ENCODE measurements around the gene LRRC7. TPM values are rescaled to one million over a fixed set of nuclear protein-coding genes. Genes with fewer than 3 reads are reported as not detected.

The LRRC7 gene
- total and polyA plus RNA-seq, 4 experiments from 2014 or later: not detected

- ChIA-PET CTCF (ENCODE audit: partially characterized antibody) (no interaction called here), POLR2A (ENCODE audit: partially characterized antibody) (no interaction called here)
- no peaks in the 10 kb centered on the region for H3K36me3 ChIP-seq (ENCODE audit: insufficient read depth, low read length)
- H3K27ac ChIP-seq (ENCODE audit: low read depth, low read length): no peak overlapping the region
- H3K9me3 Mint-ChIP-seq: peaks cover 0 to 12% (median 2%) of the 10 kb centered on the region in 8 donors
- no peak for DNase-seq
- H3K4me3 ChIP-seq (ENCODE audit: low read length in 2 of 2): no peak overlapping the region
- no peaks in the 10 kb centered on the region for H3K36me3 Mint-ChIP-seq
- no peaks in the 10 kb centered on the region for H3K27me3 ChIP-seq (ENCODE audit: insufficient read depth, low read length)
- intact Hi-C loops (cut with micrococcal nuclease): no loop called here
- no peaks in the 10 kb centered on the region for H3K4me1 ChIP-seq (ENCODE audit: insufficient read depth, low read length)
- no peaks in the 10 kb centered on the region for H3K27me3 Mint-ChIP-seq
- no peaks in the 10 kb centered on the region for H3K9me3 ChIP-seq (ENCODE audit: control insufficient read depth in 1 of 2, low read length in 2 of 2)
- H3K27ac Mint-ChIP-seq: no peak overlapping the region
- no peak overlapping the region for H3K4me3 Mint-ChIP-seq
- H3K4me1 Mint-ChIP-seq: no peaks in the 10 kb centered on the region
These were observed 278.5 kb downstream of the LRRC7 start for GRCh38 chr1:69846267-69846666.

GRCh38 chr1:69847670-69848069 is 279.9 kb downstream of the LRRC7 start:
- DNase-seq: no peak
- H3K27me3 ChIP-seq (ENCODE audit: insufficient read depth, low read length): no peaks in the 10 kb centered on the region
- ChIA-PET CTCF (ENCODE audit: partially characterized antibody) (interaction anchor here (0.6 kb wide), 1 partner anchor 1551 kb away, joined by 3 read pairs; no protein-coding TSS in a partner anchor), POLR2A (ENCODE audit: partially characterized antibody) (no interaction called here)
- no peaks in the 10 kb centered on the region for H3K36me3 Mint-ChIP-seq
- H3K27ac ChIP-seq (ENCODE audit: low read depth, low read length): no peak overlapping the region
- intact Hi-C loops (cut with micrococcal nuclease): no loop called here
- H3K9me3 Mint-ChIP-seq: peaks cover 0 to 12% (median 1%) of the 10 kb centered on the region in 8 donors
- H3K4me3 ChIP-seq (ENCODE audit: low read length in 2 of 2): no peak overlapping the region
- no peaks in the 10 kb centered on the region for H3K4me1 ChIP-seq (ENCODE audit: insufficient read depth, low read length)
- no peaks in the 10 kb centered on the region for H3K4me1 Mint-ChIP-seq
- H3K27me3 Mint-ChIP-seq: no peaks in the 10 kb centered on the region
- no peak overlapping the region for H3K27ac Mint-ChIP-seq
- no peaks in the 10 kb centered on the region for H3K36me3 ChIP-seq (ENCODE audit: insufficient read depth, low read length)
- H3K4me3 Mint-ChIP-seq: no peak overlapping the region
- H3K9me3 ChIP-seq (ENCODE audit: control insufficient read depth in 1 of 2, low read length in 2 of 2): no peaks in the 10 kb centered on the region

GRCh38 chr1:69852151-69852550 is 284.4 kb downstream of the LRRC7 start:
- POLR2A ChIA-PET (ENCODE audit: partially characterized antibody): no interaction called here
- H3K27ac ChIP-seq (ENCODE audit: low read depth, low read length): no peak overlapping the region
- no peak overlapping the region for H3K4me3 ChIP-seq (ENCODE audit: low read length in 2 of 2)
- Mint-ChIP-seq H3K27me3 (no peaks in the 10 kb centered on the region), H3K4me3 (no peak overlapping the region), H3K4me1 (no peaks in the 10 kb centered on the region), H3K9me3 (peaks cover 0 to 16% (median 2%) of the 10 kb centered on the region in 8 donors), H3K36me3 (no peaks in the 10 kb centered on the region), H3K27ac (no peak overlapping the region)
- H3K4me1 ChIP-seq (ENCODE audit: insufficient read depth, low read length): no peaks in the 10 kb centered on the region
- CTCF ChIA-PET (ENCODE audit: partially characterized antibody): no interaction called here
- H3K36me3 ChIP-seq (ENCODE audit: insufficient read depth, low read length): no peaks in the 10 kb centered on the region
- no peak for DNase-seq
- intact Hi-C loops (cut with micrococcal nuclease): no loop called here
- H3K27me3 ChIP-seq (ENCODE audit: insufficient read depth, low read length): no peaks in the 10 kb centered on the region
- no peaks in the 10 kb centered on the region for H3K9me3 ChIP-seq (ENCODE audit: control insufficient read depth in 1 of 2, low read length in 2 of 2)

GRCh38 chr1:69852706-69853105 is 285.0 kb downstream of the LRRC7 start:
- CTCF ChIA-PET (ENCODE audit: partially characterized antibody): no interaction called here
- Histone ChIP-seq H3K36me3 (ENCODE audit: insufficient read depth, low read length) (no peaks in the 10 kb centered on the region), H3K4me1 (ENCODE audit: insufficient read depth, low read length) (no peaks in the 10 kb centered on the region), H3K27me3 (ENCODE audit: insufficient read depth, low read length) (no peaks in the 10 kb centered on the region), H3K4me3 (ENCODE audit: low read length in 2 of 2) (no peak overlapping the region), H3K9me3 (ENCODE audit: control insufficient read depth in 1 of 2, low read length in 2 of 2) (no peaks in the 10 kb centered on the region), H3K27ac (ENCODE audit: low read depth, low read length) (no peak overlapping the region)
- Mint-ChIP-seq H3K27ac (no peak overlapping the region), H3K36me3 (no peaks in the 10 kb centered on the region), H3K9me3 (peaks cover 0 to 12% (median 1%) of the 10 kb centered on the region in 8 donors), H3K27me3 (no peaks in the 10 kb centered on the region), H3K4me1 (no peaks in the 10 kb centered on the region), H3K4me3 (no peak overlapping the region)
- DNase-seq: no peak
- POLR2A ChIA-PET (ENCODE audit: partially characterized antibody): no interaction called here
- intact Hi-C loops (cut with micrococcal nuclease): no loop called here

GRCh38 chr1:69858534-69858933 is 290.8 kb downstream of the LRRC7 start:
- no peaks in the 10 kb centered on the region for H3K4me1 ChIP-seq (ENCODE audit: insufficient read depth, low read length)
- no peak for DNase-seq
- Mint-ChIP-seq H3K4me3 (no peak overlapping the region), H3K27ac (no peak overlapping the region), H3K4me1 (no peaks in the 10 kb centered on the region), H3K9me3 (peaks cover 0 to 10% (median 2%) of the 10 kb centered on the region in 8 donors), H3K36me3 (no peaks in the 10 kb centered on the region), H3K27me3 (no peaks in the 10 kb centered on the region)
- ChIA-PET CTCF (ENCODE audit: partially characterized antibody) (no interaction called here), POLR2A (ENCODE audit: partially characterized antibody) (no interaction called here)
- H3K27me3 ChIP-seq (ENCODE audit: insufficient read depth, low read length): no peaks in the 10 kb centered on the region
- H3K36me3 ChIP-seq (ENCODE audit: insufficient read depth, low read length): no peaks in the 10 kb centered on the region
- no peak overlapping the region for H3K27ac ChIP-seq (ENCODE audit: low read depth, low read length)
- intact Hi-C loops (cut with micrococcal nuclease): no loop called here
- no peaks in the 10 kb centered on the region for H3K9me3 ChIP-seq (ENCODE audit: control insufficient read depth in 1 of 2, low read length in 2 of 2)
- no peak overlapping the region for H3K4me3 ChIP-seq (ENCODE audit: low read length in 2 of 2)

GRCh38 chr1:69861641-69862040 is 293.9 kb downstream of the LRRC7 start:
- intact Hi-C loops (cut with micrococcal nuclease): no loop called here

GRCh38 chr1:69862906-69863305 is 295.2 kb downstream of the LRRC7 start:
- Histone ChIP-seq H3K27me3 (ENCODE audit: insufficient read depth, low read length) (no peaks in the 10 kb centered on the region), H3K36me3 (ENCODE audit: insufficient read depth, low read length) (no peaks in the 10 kb centered on the region), H3K4me3 (ENCODE audit: low read length in 2 of 2) (no peak overlapping the region), H3K4me1 (ENCODE audit: insufficient read depth, low read length) (no peaks in the 10 kb centered on the region), H3K9me3 (ENCODE audit: control insufficient read depth in 1 of 2, low read length in 2 of 2) (no peaks in the 10 kb centered on the region), H3K27ac (ENCODE audit: low read depth, low read length) (no peak overlapping the region)
- ChIA-PET POLR2A (ENCODE audit: partially characterized antibody) (no interaction called here), CTCF (ENCODE audit: partially characterized antibody) (no interaction called here)
- H3K27me3 Mint-ChIP-seq: no peaks in the 10 kb centered on the region
- H3K27ac Mint-ChIP-seq: no peak overlapping the region
- peaks cover 0 to 9% (median 3%) of the 10 kb centered on the region in 8 donors for H3K9me3 Mint-ChIP-seq
- intact Hi-C loops (cut with micrococcal nuclease): no loop called here
- no peaks in the 10 kb centered on the region for H3K4me1 Mint-ChIP-seq
- H3K36me3 Mint-ChIP-seq: no peaks in the 10 kb centered on the region
- no peak overlapping the region for H3K4me3 Mint-ChIP-seq
- no peak for DNase-seq

More at GRCh38 chr1:69861641-69862040, 293.9 kb downstream of the LRRC7 start:
- Histone ChIP-seq H3K36me3 (ENCODE audit: insufficient read depth, low read length) (no peaks in the 10 kb centered on the region), H3K9me3 (ENCODE audit: control insufficient read depth in 1 of 2, low read length in 2 of 2) (no peaks in the 10 kb centered on the region), H3K27me3 (ENCODE audit: insufficient read depth, low read length) (no peaks in the 10 kb centered on the region), H3K4me3 (ENCODE audit: low read length in 2 of 2) (no peak overlapping the region), H3K4me1 (ENCODE audit: insufficient read depth, low read length) (no peaks in the 10 kb centered on the region), H3K27ac (ENCODE audit: low read depth, low read length) (no peak overlapping the region)
- H3K27me3 Mint-ChIP-seq: no peaks in the 10 kb centered on the region
- ChIA-PET CTCF (ENCODE audit: partially characterized antibody) (no interaction called here), POLR2A (ENCODE audit: partially characterized antibody) (no interaction called here)
- no peak overlapping the region for H3K4me3 Mint-ChIP-seq
- H3K36me3 Mint-ChIP-seq: no peaks in the 10 kb centered on the region
- no peak overlapping the region for H3K27ac Mint-ChIP-seq
- DNase-seq: no peak
- H3K4me1 Mint-ChIP-seq: no peaks in the 10 kb centered on the region
- H3K9me3 Mint-ChIP-seq: peaks cover 0 to 9% (median 3%) of the 10 kb centered on the region in 8 donors

- Mint-ChIP-seq H3K36me3 (no peaks in the 10 kb centered on the region), H3K4me3 (no peak overlapping the region), H3K4me1 (no peaks in the 10 kb centered on the region), H3K27me3 (no peaks in the 10 kb centered on the region), H3K9me3 (peaks cover 0 to 11% (median 3%) of the 10 kb centered on the region in 8 donors), H3K27ac (no peak overlapping the region)
- intact Hi-C loops (cut with micrococcal nuclease): no loop called here
- no peak for DNase-seq
- Histone ChIP-seq H3K9me3 (ENCODE audit: control insufficient read depth in 1 of 2, low read length in 2 of 2) (no peaks in the 10 kb centered on the region), H3K36me3 (ENCODE audit: insufficient read depth, low read length) (no peaks in the 10 kb centered on the region), H3K4me1 (ENCODE audit: insufficient read depth, low read length) (no peaks in the 10 kb centered on the region), H3K27ac (ENCODE audit: low read depth, low read length) (no peak overlapping the region), H3K27me3 (ENCODE audit: insufficient read depth, low read length) (no peaks in the 10 kb centered on the region), H3K4me3 (ENCODE audit: low read length in 2 of 2) (no peak overlapping the region)
- ChIA-PET POLR2A (ENCODE audit: partially characterized antibody) (no interaction called here), CTCF (ENCODE audit: partially characterized antibody) (no interaction called here)
These were observed 296.0 kb downstream of the LRRC7 start for GRCh38 chr1:69863704-69864103.

Measured in CD4-positive, alpha-beta memory T cell (primary cell).